SK-N-SH (cell line): ENCODE data around the gene STAG3. TPM values are rescaled to one million over a fixed set of nuclear protein-coding genes. Genes with fewer than 3 reads are reported as not detected.
"Not testable (repeated sequence)": the region's sequence is repeated elsewhere in the genome, so short reads cannot be mapped to it uniquely, and the experiment has no call there.

Source experiments
- CTCF ChIA-PET: fragments of 300-600, 350-600 bp; formaldehyde crosslinking; extraction: SDS; loops from one replicate; lab custom pipeline; 2021; lab: Yijun Ruan, JAX
- POLR2A ChIA-PET: fragments of 350-600 bp; sonication (Branson Sonifier 250); formaldehyde crosslinking; extraction: SDS; loops from one replicate; lab custom pipeline; 2020; ENCODE audit warnings: antibody characterized with exemption, inconsistent platforms; lab: Yijun Ruan, JAX
- DNase-seq: peaks from one replicate; pipeline ENCODE4 v3.0.0; 2012
- H2AFZ ChIP-seq: fragments of 200-600 bp; sonication (generic); 2 replicates; pipeline ENCODE4 v1.8.1; 2016; ENCODE audit warnings: antibody characterized with exemption, mild to moderate bottlenecking, low read depth
- H3F3A ChIP-seq: fragments of 200-600 bp; sonication (generic); replicated peaks from 2 replicates; pipeline ENCODE3; 2016; ENCODE audit warnings: antibody characterized with exemption, mild to moderate bottlenecking; ENCODE audit not compliant: insufficient read depth
- H3K27ac ChIP-seq, 2 experiments: fragments of 200-500 bp in 1 of 2; fragments of 200-600 bp in 1 of 2; sonication (Bioruptor generic) in 1 of 2; sonication (generic), shearing (Covaris generic) in 1 of 2; 2 replicates each; pipeline versions ENCODE4 v1.5.1 to v1.6.1; 2014 to 2016; ENCODE audit warnings: low read depth in 2 of 2, inconsistent platforms in 1 of 2, low read length in 1 of 2, mild to moderate bottlenecking in 1 of 2, mixed read lengths in 1 of 2
- H3K27me3 ChIP-seq: fragments of 200-600 bp; sonication (generic), shearing (Covaris generic); 2 replicates; pipeline ENCODE4 v1.6.1; 2016; ENCODE audit warnings: mixed run types; ENCODE audit not compliant: insufficient read depth
- H3K36me3 ChIP-seq, 2 experiments: fragments of 200-500 bp in 1 of 2; fragments of 200-600 bp in 1 of 2; sonication (Bioruptor generic) in 1 of 2; sonication (generic) in 1 of 2; replicated peaks in 1 of 2; 2 replicates each; pipeline versions ENCODE3 to v1.5.1; 2014 to 2016; ENCODE audit warnings: low read length in 1 of 2, mild to moderate bottlenecking in 1 of 2; ENCODE audit not compliant: insufficient read depth in 2 of 2, control insufficient read depth in 1 of 2
- H3K4me1 ChIP-seq, 2 experiments: fragments of 200-500 bp in 1 of 2; fragments of 200-600 bp in 1 of 2; sonication (Bioruptor generic) in 1 of 2; sonication (generic), shearing (Covaris generic) in 1 of 2; 2 replicates each; pipeline versions ENCODE4 v1.5.1 to v1.6.1; 2014 to 2016; ENCODE audit warnings: low read depth in 1 of 2, low read length in 1 of 2, mixed run types in 1 of 2; ENCODE audit not compliant: insufficient read depth in 2 of 2, control insufficient read depth in 1 of 2
- H3K4me2 ChIP-seq: fragments of 200-600 bp; sonication (generic), shearing (Covaris generic); 2 replicates; pipeline ENCODE4 v1.6.1; 2017; ENCODE audit warnings: mixed run types
- H3K4me3 ChIP-seq, 2 experiments: fragments of 200-500 bp in 1 of 2; fragments of 200-600 bp in 1 of 2; sonication (Bioruptor generic) in 1 of 2; sonication (generic), shearing (Covaris generic) in 1 of 2; 2 replicates each; pipeline versions ENCODE4 v1.5.1 to v1.8.1; 2014 to 2016; ENCODE audit warnings: low read depth in 2 of 2, inconsistent platforms in 1 of 2, low read length in 1 of 2, mild to moderate bottlenecking in 1 of 2, mixed read lengths in 1 of 2, moderate library complexity in 1 of 2
- H3K79me2 ChIP-seq: fragments of 200-600 bp; sonication (generic); 2 replicates; pipeline ENCODE4 v1.8.1; 2017; ENCODE audit warnings: mild to moderate bottlenecking; ENCODE audit not compliant: insufficient read depth
- H3K9ac ChIP-seq: fragments of 200-600 bp; sonication (generic); 2 replicates; pipeline ENCODE4 v1.6.1; 2017; ENCODE audit warnings: mixed run types
- H3K9me2 ChIP-seq: fragments of 200-600 bp; sonication (generic); 2 replicates; pipeline ENCODE4 v1.6.1; 2017; ENCODE audit warnings: mixed run types
- H3K9me3 ChIP-seq: fragments of 200-600 bp; sonication (generic); 2 replicates; pipeline ENCODE4 v1.6.1; 2017; ENCODE audit warnings: mixed run types, mild to moderate bottlenecking, moderate library complexity
- H4K20me1 ChIP-seq: fragments of 200-600 bp; sonication (generic); 2 replicates; pipeline ENCODE4 v1.6.1; 2017; ENCODE audit warnings: mild to moderate bottlenecking, mixed run types; ENCODE audit not compliant: insufficient read depth
- ELF1 ChIP-seq: IDR thresholded peaks from 2 replicates; pipeline ENCODE4 v1.4.0; 2012
- GATA2 ChIP-seq: sonication (generic); formaldehyde crosslinking; IDR thresholded peaks from 2 replicates; pipeline ENCODE4 v1.5.0; 2020; ENCODE audit warnings: mild to moderate bottlenecking, missing genetic modification reagents
- MAX ChIP-seq: IDR thresholded peaks from 2 replicates; pipeline ENCODE4 v1.4.0; 2012; ENCODE audit warnings: low read depth
- MEF2A ChIP-seq: IDR thresholded peaks from 2 replicates; pipeline ENCODE4 v1.4.0; 2012; ENCODE audit warnings: low read depth, borderline replicate concordance
- POLR2AphosphoS5 ChIP-seq: IDR thresholded peaks from 2 replicates; pipeline ENCODE4 v1.6.1; 2012; ENCODE audit warnings: low read depth, low read length
- RAD21 ChIP-seq: IDR thresholded peaks from 2 replicates; pipeline ENCODE4 v1.6.1; 2012; ENCODE audit warnings: mild to moderate bottlenecking, low read length
- RFX5 ChIP-seq: IDR thresholded peaks from 2 replicates; pipeline ENCODE4 v1.6.1; 2012; ENCODE audit warnings: mild to moderate bottlenecking, improper control_type of control experiment, low read length
- TCF12 ChIP-seq: IDR thresholded peaks from 2 replicates; pipeline ENCODE4 v1.4.0; 2012
- TEAD4 ChIP-seq: IDR thresholded peaks from 2 replicates; pipeline ENCODE4 v1.4.0; 2012; ENCODE audit warnings: mild to moderate bottlenecking, borderline replicate concordance; ENCODE audit not compliant: insufficient read depth
- USF2 ChIP-seq: fragments of 150-350 bp; IDR thresholded peaks from 2 replicates; pipeline ENCODE4 v1.6.1; 2017; ENCODE audit warnings: antibody characterized with exemption, low read length, low read depth, borderline replicate concordance
- WGBS: methylation state at CpG from one replicate; pipeline ENCODE4 v1.1.6; 2017; ENCODE audit warnings: low lambda C conversion rate; 5-methylcytosine and 5-hydroxymethylcytosine counted together
- polyA plus RNA-seq, 3 experiments: library from polyadenylated mRNA; depleted of rRNA; stranded (reverse); fragments of >200 nt; gene quantifications; 2 replicates each; pipeline ENCODE4 v1.2.3, GENCODE V29; 2012
- TF ChIP-seq, protein P1 (sequence below): IDR thresholded peaks from 2 replicates; pipeline ENCODE4; 2012

Gene STAG3
- polyA plus RNA-seq, 1 of the 3 experiments (the other 2 are of a cell fraction), result 0.10 TPM

- no peak overlapping the region for H3K4me2 ChIP-seq
- POLR2A ChIA-PET, result interaction anchor here (0.6 kb wide), 1 partner anchor 39 kb away, joined by 3 read pairs; no protein-coding TSS in a partner anchor
- H3K9me3 ChIP-seq, result no peaks in the 10 kb centered on the region
- no peak overlapping the region for H2AFZ ChIP-seq
- no peaks in the 10 kb centered on the region; the same call in 1 of the 2 replicates for H3K27me3 ChIP-seq
- peaks cover 0 to under 1% of the 10 kb centered on the region in 2 experiments; a peak in 1 of 4 replicates for H3K4me1 ChIP-seq
- H3K27ac ChIP-seq, result no peak overlapping the region
- no peaks in the 10 kb centered on the region for H3K36me3 ChIP-seq
- TF ChIP-seq TEAD4 (no peak), ELF1 (no peak), MAX (no peak), MEF2A (no peak), RAD21 (no peak), POLR2AphosphoS5 (no peak), GATA2 (CRISPR knock-in tag) (no peak), TCF12 (no peak), USF2 (no peak), RFX5 (no peak)
- TF ChIP-seq, protein P1, sequence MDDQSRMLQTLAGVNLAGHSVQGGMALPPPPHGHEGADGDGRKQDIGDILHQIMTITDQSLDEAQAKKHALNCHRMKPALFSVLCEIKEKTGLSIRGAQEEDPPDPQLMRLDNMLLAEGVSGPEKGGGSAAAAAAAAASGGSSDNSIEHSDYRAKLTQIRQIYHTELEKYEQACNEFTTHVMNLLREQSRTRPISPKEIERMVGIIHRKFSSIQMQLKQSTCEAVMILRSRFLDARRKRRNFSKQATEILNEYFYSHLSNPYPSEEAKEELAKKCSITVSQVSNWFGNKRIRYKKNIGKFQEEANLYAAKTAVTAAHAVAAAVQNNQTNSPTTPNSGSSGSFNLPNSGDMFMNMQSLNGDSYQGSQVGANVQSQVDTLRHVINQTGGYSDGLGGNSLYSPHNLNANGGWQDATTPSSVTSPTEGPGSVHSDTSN, result no peak
- H3K9me2 ChIP-seq, result no peaks in the 10 kb centered on the region
- no peaks in the 10 kb centered on the region for H4K20me1 ChIP-seq
- no peak overlapping the region for H3K4me3 ChIP-seq
- WGBS, result 65% methylated on average over 2 of the region's 2 CpGs
- no peaks in the 10 kb centered on the region for H3K79me2 ChIP-seq
- DNase-seq, result no peak
- CTCF ChIA-PET, result interaction anchor here (1.4 to 4.7 kb wide), 2 partner anchors 63 to 216 kb away, joined by 3 to 18 read pairs; no protein-coding TSS in a partner anchor
- peaks cover 4% of the 10 kb centered on the region for H3F3A ChIP-seq
- H3K9ac ChIP-seq, result no peak overlapping the region
Observed at GRCh38 chr7:100195222-100195621, 17.5 kb downstream of the STAG3 start.

DNA sequence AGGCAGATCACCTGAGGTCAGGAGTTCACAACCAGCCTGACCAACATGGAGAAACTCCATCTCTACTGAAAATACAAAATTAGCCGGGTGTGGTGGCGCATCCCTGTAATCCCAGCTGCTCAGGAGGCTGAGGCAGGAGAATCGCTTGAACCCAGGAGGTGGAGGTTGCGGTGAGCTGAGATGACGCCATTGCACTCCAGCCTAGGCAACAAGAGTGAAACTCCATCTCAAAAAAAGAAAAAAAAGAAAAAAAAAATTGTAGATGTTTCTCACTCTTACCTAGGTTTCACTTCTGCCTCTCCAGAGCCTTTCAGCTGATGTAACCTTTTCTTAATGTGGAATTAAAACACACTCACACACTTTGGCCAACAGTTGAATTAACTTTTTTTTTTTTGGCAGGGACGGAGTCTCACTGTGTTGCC lies 18.2 kb downstream of the STAG3 start:
- WGBS, result 87% methylated on average over 6 of the region's 6 CpGs
- H4K20me1 ChIP-seq, H3K27ac ChIP-seq, H3K9ac ChIP-seq, H3K4me2 ChIP-seq, H3K9me3 ChIP-seq, H3K9me2 ChIP-seq, H2AFZ ChIP-seq, DNase-seq, H3K36me3 ChIP-seq, H3K79me2 ChIP-seq, H3K27me3 ChIP-seq, H3F3A ChIP-seq, H3K4me1 ChIP-seq, H3K4me3 ChIP-seq: not testable (repeated sequence)
- CTCF ChIA-PET, result interaction anchor here (1.4 to 4.7 kb wide), 2 partner anchors 63 to 217 kb away, joined by 3 to 18 read pairs; no protein-coding TSS in a partner anchor
- POLR2A ChIA-PET, result interaction anchor here (0.6 kb wide), 1 partner anchor 39 kb away, joined by 3 read pairs; no protein-coding TSS in a partner anchor
